Right ventricle myocardium superior (tissue), 1 donor: ENCODE results near the gene BCL10. TPM values are rescaled to one million over a fixed set of nuclear protein-coding genes. Genes with fewer than 3 reads are reported as not detected.
A peak's percentile ranks its signal among the peaks of the same experiment; 100 is the strongest.

Experiments used
- ATAC-seq: fragments of 200-7000 bp; cut with Tn5 transposase; one replicate; pipeline ENCODE4 v1.9.1; 2020; ENCODE audit warnings: mild to moderate bottlenecking; ENCODE audit not compliant: poor library complexity
- DNase-seq: peaks from one replicate; pipeline ENCODE4 v3.0.0-alpha.2; 2020
- intact Hi-C: fragments of 100-400 bp; cut with DNase I; formaldehyde crosslinking; loops from one replicate; pipeline ENCODE4 v1.11.2; 2022
- total RNA-seq: library from RNA; stranded (reverse); fragmentation: NEBNext Ultra II Directional; extraction: Animal tissue kit (Norgen Biotek cat#: 25700); gene quantifications from one replicate; pipeline ENCODE4 v1.2.1, GENCODE V29; 2021
- donor health status: DM: no; HTN: yes; CAD: no; lungs with severe emphysema.

The BCL10 gene
- total RNA-seq, 1 donor from 2014 or later, result 7.9 TPM

DNA sequence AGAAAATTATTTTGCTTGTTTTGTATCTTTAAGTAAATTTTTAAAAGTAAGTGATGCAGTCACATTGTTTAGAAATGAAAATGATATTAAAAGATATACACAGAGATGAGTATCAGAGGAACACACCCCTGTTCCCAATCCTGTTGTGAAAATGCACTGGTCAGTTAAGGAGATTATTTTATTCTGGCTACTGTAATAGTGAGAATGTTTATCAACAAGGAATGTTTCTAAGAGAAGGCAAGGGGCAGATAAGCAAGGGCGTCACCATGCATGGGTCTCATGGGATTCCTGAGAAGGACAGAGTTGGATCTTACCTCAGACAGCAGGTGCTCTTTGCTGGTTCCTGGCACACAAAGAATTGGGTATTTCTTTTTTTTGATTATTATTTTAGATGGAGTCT, 38.8 kb downstream of the BCL10 start:
- intact Hi-C loops, result no loop called here
- DNase-seq (no peak), ATAC-seq (no peak)

- DNase-seq, result no peak
- intact Hi-C loops, result no loop called here
- ATAC-seq, result peak; percentile 30
Observed at GRCh38 chr1:85230305-85230977, 46.0 kb downstream of the BCL10 start.

GRCh38 chr1:85229574-85230097, 46.8 kb downstream of the BCL10 start:
- intact Hi-C loops, result no loop called here
- ATAC-seq, result peak; percentile 55

GRCh38 chr1:85228972-85229371, 47.5 kb downstream of the BCL10 start:
- ATAC-seq, result peak; percentile 68
- DNase-seq, result no peak
- intact Hi-C loops, result no loop called here

More at GRCh38 chr1:85229574-85230097, 46.8 kb downstream of the BCL10 start:
- DNase-seq, result no peak

GRCh38 chr1:85225624-85226380, 50.6 kb downstream of the BCL10 start:
- intact Hi-C loops, result no loop called here
- DNase-seq (no peak), ATAC-seq (no peak)

DNA sequence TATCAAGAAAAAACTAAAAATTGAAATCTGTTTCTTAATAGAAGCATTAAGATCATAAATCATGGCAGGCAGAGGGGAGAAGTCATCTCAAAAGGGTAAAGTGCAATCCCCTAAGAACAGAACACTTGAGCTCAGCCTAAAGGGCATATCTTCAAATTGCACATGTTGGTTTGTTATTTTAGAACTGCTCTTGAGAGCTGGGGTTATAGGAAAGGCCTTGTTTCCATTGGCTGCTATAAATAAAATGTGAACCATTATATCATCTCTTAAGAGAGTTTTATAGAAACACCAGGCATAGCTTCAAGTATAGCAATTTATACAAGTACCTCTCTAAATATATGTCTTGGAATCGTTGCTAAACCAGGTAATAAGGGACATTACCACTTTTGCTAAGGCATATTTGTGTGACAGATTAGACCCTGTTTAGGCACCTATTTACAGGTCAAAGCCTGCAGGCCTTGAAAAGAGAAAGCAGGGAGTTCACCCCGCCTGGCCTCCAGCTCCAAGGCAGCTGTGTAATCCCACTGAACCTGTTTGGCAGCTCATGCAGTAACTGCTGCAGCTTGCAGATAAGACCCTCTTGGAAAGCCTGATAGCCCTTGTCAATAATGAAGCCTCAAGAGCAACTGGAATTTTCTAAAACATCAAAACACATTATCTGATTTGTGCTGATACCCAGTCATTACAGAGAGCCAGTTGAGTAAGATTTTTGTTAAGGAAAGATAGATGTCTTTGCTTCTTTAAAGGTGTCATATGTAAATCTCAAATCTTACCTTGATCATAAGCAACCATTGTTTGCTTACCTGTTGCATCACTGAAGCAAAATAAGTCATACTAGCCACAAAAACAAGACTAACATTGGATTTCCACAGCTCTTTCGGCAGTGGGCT, 51.5 kb downstream of the BCL10 start:
- DNase-seq (peak; percentile 51), ATAC-seq (peak; percentile 84)
- intact Hi-C loops, result no loop called here

DNA sequence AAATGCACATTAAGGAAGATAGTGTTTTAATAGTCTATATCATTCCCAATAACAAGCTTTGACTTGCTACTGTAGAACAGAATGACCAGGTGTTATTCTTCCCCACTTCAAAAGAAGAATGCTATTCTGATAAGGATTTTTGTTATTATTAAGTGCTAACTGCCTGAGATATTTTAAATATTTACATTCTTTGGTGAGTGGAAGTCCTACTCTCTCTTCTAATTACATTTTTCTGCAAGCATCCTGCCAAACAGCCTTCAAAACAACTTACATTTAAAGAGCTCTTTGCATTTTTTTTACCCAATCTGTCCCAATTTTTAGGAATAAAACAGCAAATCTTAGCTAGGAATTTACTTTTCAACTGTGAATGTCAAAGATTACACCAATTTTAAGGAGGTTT, 52.1 kb downstream of the BCL10 start:
- DNase-seq (no peak), ATAC-seq (no peak)
- intact Hi-C loops, result no loop called here

- DNase-seq (no peak), ATAC-seq (no peak)
- intact Hi-C loops, result no loop called here
Observed at GRCh38 chr1:85223334-85223733, 53.1 kb downstream of the BCL10 start.

DNA sequence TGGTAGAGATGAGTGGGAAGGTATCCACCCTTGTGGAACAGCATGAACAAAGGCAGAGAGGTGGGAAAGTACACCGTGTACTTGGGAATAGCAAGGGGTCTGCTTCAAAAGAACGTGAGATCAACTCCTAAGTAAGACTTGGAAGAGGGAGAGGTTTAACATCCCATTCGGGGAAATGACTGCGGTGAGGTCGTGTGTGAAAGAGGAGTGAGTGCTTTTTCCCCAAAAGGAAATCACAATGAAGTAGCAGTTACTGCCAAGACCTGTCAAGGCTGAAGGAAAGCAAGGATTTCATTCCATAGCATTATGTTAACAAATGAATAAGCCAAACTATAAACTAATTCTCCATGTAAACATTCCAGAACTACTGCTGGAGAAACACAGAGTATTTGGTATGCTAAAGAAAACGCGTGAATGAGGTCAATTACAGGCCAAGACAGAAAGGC, 55.7 kb downstream of the BCL10 start:
- no peak for ATAC-seq
- intact Hi-C loops, result no loop called here

DNA sequence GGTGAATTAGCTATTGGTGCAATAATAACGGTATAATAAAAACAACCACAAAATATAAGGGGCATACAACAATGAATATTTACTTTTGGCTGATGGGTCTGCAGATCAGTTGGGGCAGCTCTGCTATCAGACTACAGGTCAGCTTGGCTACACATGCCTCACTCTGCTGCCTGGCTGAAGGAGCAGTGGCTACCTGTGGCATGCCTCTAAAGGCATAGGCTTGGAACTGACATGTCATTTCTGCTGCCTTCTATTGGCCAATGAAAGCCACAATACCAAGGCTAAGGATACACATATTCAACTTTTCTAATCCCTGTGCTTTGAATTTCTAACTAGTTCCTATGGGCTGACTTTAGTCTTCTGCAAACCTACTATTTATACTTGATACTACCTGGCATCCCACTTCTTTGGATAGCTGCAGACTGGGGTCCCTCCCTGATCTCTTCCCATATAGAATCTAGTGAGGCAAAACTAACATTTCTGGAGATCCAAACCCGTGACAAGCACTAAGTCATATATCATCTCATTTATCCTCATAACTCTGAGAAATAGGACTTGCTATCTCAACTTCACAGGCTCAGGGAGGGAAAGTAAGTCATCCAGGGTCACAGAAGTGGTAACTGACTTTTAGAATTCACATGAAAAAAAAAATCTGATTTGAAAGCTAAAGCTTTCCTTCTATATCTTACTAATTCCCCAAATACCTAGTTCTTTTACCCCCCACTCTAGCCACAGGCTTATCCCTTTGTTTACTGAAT, 56.4 kb downstream of the BCL10 start:
- no peak for ATAC-seq
- intact Hi-C loops, result no loop called here
- no peak for DNase-seq

More for the DNA sequence above, 55.7 kb downstream of the BCL10 start:
- no peak for DNase-seq

DNA sequence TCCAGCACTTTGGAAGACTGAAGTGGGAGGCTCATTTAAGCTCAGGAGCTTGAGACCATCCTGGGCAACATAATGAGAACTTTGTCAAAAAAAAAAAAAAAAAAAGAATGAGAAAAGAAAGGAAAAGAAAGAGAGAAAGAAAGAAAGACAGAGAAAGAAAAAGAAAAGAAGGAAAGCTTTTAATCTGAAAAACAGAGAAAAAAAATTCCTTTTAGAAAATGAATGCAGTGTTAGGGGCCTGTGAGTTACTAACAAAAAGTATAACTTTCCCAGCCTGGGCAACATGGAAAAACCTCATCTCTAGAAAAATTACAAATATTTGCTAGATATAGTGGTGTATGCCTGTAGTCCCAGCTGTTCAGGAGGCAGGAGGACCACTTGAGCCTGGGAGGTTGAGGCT, 59.7 kb downstream of the BCL10 start:
- ATAC-seq, result no peak
- intact Hi-C loops, result no loop called here

More for the DNA sequence above, 59.7 kb downstream of the BCL10 start:
- no peak for DNase-seq

Other genes with a start within 250 kb of the BCL10 start
- gene MCOLN3, start 228.1 kb downstream of the BCL10 start, total RNA-seq, result 1.7 TPM
- gene SYDE2, start 75.6 kb downstream of the BCL10 start, total RNA-seq, result 21.4 TPM
- 17.8 TPM for gene C1orf52, start 17.0 kb downstream of the BCL10 start, total RNA-seq
- gene DDAH1, start 188.5 kb upstream of the BCL10 start, total RNA-seq, result 3.5 TPM